Ovary (tissue), 9 donors: ENCODE measurements around the gene ATF2. TPM values are rescaled to one million over a fixed set of nuclear protein-coding genes. Genes with fewer than 3 reads are reported as not detected.
A peak's percentile ranks its signal among the peaks of the same experiment; 100 is the strongest.

Experiments used
- DNase-seq, 5 donors: peaks; one replicate each; pipeline ENCODE4 v3.0.0-alpha.2; 2019 to 2020
- H3K27ac ChIP-seq, 2 donors: fragments of 200-600 bp; one replicate each; pipeline versions ENCODE4 v1.5.1 to v1.8.0; 2019 to 2022
- H3K27me3 ChIP-seq: fragments of 200-600 bp; one replicate; pipeline ENCODE4 v1.8.0; 2022
- H3K36me3 ChIP-seq: fragments of 200-600 bp; sonication (generic); one replicate; pipeline ENCODE4 v1.5.1; 2019
- H3K4me1 ChIP-seq: one replicate; pipeline ENCODE4 v1.8.1; 2013; ENCODE audit warnings: mild to moderate bottlenecking, moderate library complexity; ENCODE audit not compliant: insufficient read depth
- H3K4me3 ChIP-seq: fragments of 200-600 bp; sonication (generic); one replicate; pipeline ENCODE4 v1.5.1; 2017
- H3K9me3 ChIP-seq, 2 donors: fragments of 200-600 bp in 1 of 2; sonication (generic) in 1 of 2; one replicate each; pipeline versions ENCODE4 v1.5.1 to v1.8.1; 2013 to 2019; ENCODE audit warnings: mild to moderate bottlenecking in 1 of 2, moderate library complexity in 1 of 2
- EP300 ChIP-seq: sonication (generic); formaldehyde crosslinking; IDR thresholded peaks from one replicate; pipeline ENCODE4 v1.6.1; 2017; ENCODE audit warnings: antibody characterized with exemption
- POLR2A ChIP-seq: fragments of 450-650 bp; IDR thresholded peaks from one replicate; pipeline ENCODE4 v1.6.1; 2017; ENCODE audit warnings: antibody characterized with exemption, mild to moderate bottlenecking, moderate library complexity
- WGBS, 3 donors: extraction: QIAGEN DNeasy Blood & Tissue Kit in 1 of 3; methylation state at CpG; one replicate each; pipeline versions ENCODE4 v1.1.5 to v1.1.7; 2013 to 2017; 5-methylcytosine and 5-hydroxymethylcytosine counted together
- intact Hi-C, 4 donors: fragments of 100-400 bp; cut with DNase I; formaldehyde crosslinking; loops; one replicate each; pipeline versions ENCODE4 v1.11.0 to v1.15.1; 2022 to 2023
- microRNA counts: library from miRNA; unstranded; fragments of <30 nt; microRNA quantifications from one replicate; lab custom pipeline; 2016
- microRNA-seq, 3 donors: library from miRNA; unstranded; fragments of <30 nt; microRNA quantifications; one replicate each; pipeline versions ENCODE4 to v1.2.0, GENCODE V29; 2019 to 2020
- polyA plus RNA-seq, 2 donors: library from polyadenylated mRNA; stranded (reverse); fragments of 200-250 nt in 1 of 2; fragments of 350-450 nt in 1 of 2; fragmentation: Illumina TruSeq in 1 of 2; extraction: RNeasy Lipid Tissue Mini Kit (QIAGEN cat#74804) in 1 of 2; gene quantifications; one replicate each; pipeline ENCODE4 v1.2.3, GENCODE V29; 2013 to 2014
- small RNA-seq: library from RNA; depleted of rRNA; stranded (forward); fragments of <200 nt; gene quantifications from one replicate; pipeline ENCODE3, GENCODE V24; 2016
- total RNA-seq, 7 donors: library from RNA; depleted of rRNA in 2 of 7; stranded (reverse); fragments of >200 nt in 2 of 7; fragmentation: NEBNext Ultra II Directional in 3 of 7; extraction: Animal tissue kit (Norgen Biotek cat#: 25700) in 3 of 7; gene quantifications; one replicate each; pipeline versions ENCODE4 v1.1.0 to v1.2.4, GENCODE V29; 2016 to 2023
- TF ChIP-seq, protein P1 (sequence below), 3 donors: fragments of 450-650 bp in 2 of 3; fragments of 200-600 bp in 1 of 3; IDR thresholded peaks; one replicate each; pipeline versions ENCODE4 v1.5.1 to v1.8.0; 2016 to 2022; ENCODE audit warnings: antibody characterized with exemption in 3 of 3, mild to moderate bottlenecking in 1 of 3
- donor health status: DM: no; HTN: no; CAD: no; lungs with moderate emphysema.
- donor health status: DM: no; HTN: no; CAD: no.
- donor health status: Bipolar disorder and iron deficiency.
- donor health status: DM: yes; HTN: yes; CAD: no.
- donor health status: DM: no; HTN: no; CAD: no.
- donor health status: DM: yes; HTN: yes; CAD: no.

Gene ATF2
- total and polyA plus RNA-seq, 9 donors, result 21.4 to 69.8 (median 54.5) TPM

DNA sequence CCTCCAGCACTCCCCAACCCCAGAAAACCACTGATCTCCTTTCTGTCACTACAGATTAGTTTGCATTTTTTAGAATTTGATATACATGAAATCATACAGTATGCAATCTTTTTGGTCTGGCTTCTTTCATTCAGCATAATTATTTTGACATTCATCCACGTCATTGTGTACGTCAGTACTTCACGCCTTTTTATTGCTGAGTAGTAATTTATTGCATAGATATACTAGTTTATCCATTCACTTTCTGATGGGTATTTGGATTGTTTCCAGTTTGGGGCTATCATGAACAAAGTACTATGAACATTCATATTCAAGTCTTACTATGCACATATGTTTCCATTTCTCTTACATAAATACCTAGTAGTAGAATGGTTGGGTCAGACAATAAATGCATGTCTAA lies 142.8 kb downstream of the ATF2 start:
- H3K9me3 ChIP-seq, result no peaks in the 10 kb centered on the region
- 93 to 95% (median 94%) methylated on average over 3 of the region's 3 CpGs for WGBS, 3 donors
- H3K36me3 ChIP-seq, result no peaks in the 10 kb centered on the region
- H3K4me3 ChIP-seq, result no peak overlapping the region
- DNase-seq, result no peak
- no peaks in the 10 kb centered on the region for H3K27me3 ChIP-seq
- peaks cover 3% of the 10 kb centered on the region for H3K4me1 ChIP-seq
- intact Hi-C loops, result no loop called here
- TF ChIP-seq POLR2A, result no peak
- no peak for TF ChIP-seq EP300
- TF ChIP-seq, protein P1, sequence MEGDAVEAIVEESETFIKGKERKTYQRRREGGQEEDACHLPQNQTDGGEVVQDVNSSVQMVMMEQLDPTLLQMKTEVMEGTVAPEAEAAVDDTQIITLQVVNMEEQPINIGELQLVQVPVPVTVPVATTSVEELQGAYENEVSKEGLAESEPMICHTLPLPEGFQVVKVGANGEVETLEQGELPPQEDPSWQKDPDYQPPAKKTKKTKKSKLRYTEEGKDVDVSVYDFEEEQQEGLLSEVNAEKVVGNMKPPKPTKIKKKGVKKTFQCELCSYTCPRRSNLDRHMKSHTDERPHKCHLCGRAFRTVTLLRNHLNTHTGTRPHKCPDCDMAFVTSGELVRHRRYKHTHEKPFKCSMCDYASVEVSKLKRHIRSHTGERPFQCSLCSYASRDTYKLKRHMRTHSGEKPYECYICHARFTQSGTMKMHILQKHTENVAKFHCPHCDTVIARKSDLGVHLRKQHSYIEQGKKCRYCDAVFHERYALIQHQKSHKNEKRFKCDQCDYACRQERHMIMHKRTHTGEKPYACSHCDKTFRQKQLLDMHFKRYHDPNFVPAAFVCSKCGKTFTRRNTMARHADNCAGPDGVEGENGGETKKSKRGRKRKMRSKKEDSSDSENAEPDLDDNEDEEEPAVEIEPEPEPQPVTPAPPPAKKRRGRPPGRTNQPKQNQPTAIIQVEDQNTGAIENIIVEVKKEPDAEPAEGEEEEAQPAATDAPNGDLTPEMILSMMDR (IDR thresholded peaks at IDR 0.05), result no peak
- H3K27ac ChIP-seq, result no peak overlapping the region

DNA sequence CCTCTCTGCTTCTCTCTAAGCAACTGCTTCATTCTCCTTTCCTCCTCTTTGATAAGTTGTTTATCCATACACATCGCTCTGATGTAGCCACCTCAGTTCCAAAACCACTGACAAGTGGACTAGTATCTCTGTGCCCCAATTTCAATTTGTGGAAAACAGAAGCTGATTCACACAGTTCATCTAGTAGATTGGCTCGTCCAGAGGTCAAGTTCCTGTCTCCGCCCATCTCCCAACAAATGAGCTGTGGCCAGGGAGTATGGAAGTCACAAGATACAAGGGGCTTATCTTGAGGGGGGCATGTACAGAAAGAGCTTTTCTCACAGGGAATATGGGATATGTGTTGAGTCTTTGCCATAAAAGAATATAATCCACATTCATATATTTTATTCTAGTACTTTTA lies 145.1 kb downstream of the ATF2 start:
- intact Hi-C loops, result no loop called here
- no peak for DNase-seq
- H3K36me3 ChIP-seq, result no peaks in the 10 kb centered on the region
- H3K4me1 ChIP-seq, result peaks cover 2% of the 10 kb centered on the region
- no peak overlapping the region for H3K27ac ChIP-seq
- TF ChIP-seq POLR2A (no peak), EP300 (no peak)
- TF ChIP-seq, protein P1 (IDR thresholded peaks at IDR 0.05), result no peak
- H3K9me3 ChIP-seq, result no peaks in the 10 kb centered on the region
- 76 to 78% (median 77%) methylated on average over 3 of the region's 3 CpGs for WGBS, 3 donors
- no peaks in the 10 kb centered on the region for H3K27me3 ChIP-seq
- no peak overlapping the region for H3K4me3 ChIP-seq

MicroRNA genes within 50 kb of the gene (microRNA counts, 767-probe panel; counts per million panel counts)
- 530 counts per million, percentile 78 among the panel's probes with 10 or more counts for microRNA hsa-miR-933 (lab: Ali Mortazavi, UCI)

Small RNAs within 50 kb of the gene (microRNA-seq; reads per million reads assigned to microRNA genes)
- 0 reads per million in 3 donors for gene MIR933

Small RNAs within 50 kb of the gene (small RNA-seq; reads per million reads assigned to genes)
- not detected for gene MIR933
- not detected for gene RF02271
- not detected for gene RNU6-1290P
- not detected for gene RNU6-763P

Other genes with a start within 250 kb of the ATF2 start
- gene CHN1, start 162.8 kb downstream of the ATF2 start, total RNA-seq, result 10 to 100 TPM in 2 of 7 donors, 1 to 10 TPM in 5; 6.7 to 15.3 (median 9.4) TPM
- 10 to 100 TPM in 1 of 2 donors, 1 to 10 TPM in 1; 6.5 to 18.0 TPM for gene CHN1, start 162.8 kb downstream of the ATF2 start, polyA plus RNA-seq
- gene ATP5MC3, start 13.5 kb upstream of the ATF2 start, total RNA-seq, result 100 to 1,000 TPM in 6 of 7 donors, 10 to 100 TPM in 1; 59.0 to 138 (median 112) TPM
- gene ATP5MC3, start 13.5 kb upstream of the ATF2 start, polyA plus RNA-seq, result 100 to 1,000 TPM; 128 to 158 TPM